Stimulated activated CD8-positive, alpha-beta memory T cell treated with anti-CD3 and anti-CD28 coated beads, Interleukin-12 subunit alpha, Interleukin-12 subunit beta, amount 100 ng/mL, for 1 hour (primary cell): ENCODE data around the gene MRLN.

Experiments
- DNase-seq: peaks from one replicate; pipeline ENCODE4 v3.0.0-alpha.2; 2020; ENCODE audit warnings: low read depth

The MRLN gene

GRCh38 chr10:59705931-59706330 lies 47.3 kb downstream of the MRLN start:
- no peak for DNase-seq

- no peak for DNase-seq
Measured at GRCh38 chr10:59704630-59705029, 48.6 kb downstream of the MRLN start.

- DNase-seq = no peak
Measured at GRCh38 chr10:59702347-59702746, 50.9 kb downstream of the MRLN start.

- no peak for DNase-seq
Measured at GRCh38 chr10:59700709-59701108, 52.5 kb downstream of the MRLN start.

- DNase-seq = no peak
Measured at GRCh38 chr10:59698326-59698725, 54.9 kb downstream of the MRLN start.

- no peak for DNase-seq
Measured at GRCh38 chr10:59695637-59696036, 57.6 kb downstream of the MRLN start.

- DNase-seq = no peak
Measured at GRCh38 chr10:59694936-59695335, 58.3 kb downstream of the MRLN start.

DNA sequence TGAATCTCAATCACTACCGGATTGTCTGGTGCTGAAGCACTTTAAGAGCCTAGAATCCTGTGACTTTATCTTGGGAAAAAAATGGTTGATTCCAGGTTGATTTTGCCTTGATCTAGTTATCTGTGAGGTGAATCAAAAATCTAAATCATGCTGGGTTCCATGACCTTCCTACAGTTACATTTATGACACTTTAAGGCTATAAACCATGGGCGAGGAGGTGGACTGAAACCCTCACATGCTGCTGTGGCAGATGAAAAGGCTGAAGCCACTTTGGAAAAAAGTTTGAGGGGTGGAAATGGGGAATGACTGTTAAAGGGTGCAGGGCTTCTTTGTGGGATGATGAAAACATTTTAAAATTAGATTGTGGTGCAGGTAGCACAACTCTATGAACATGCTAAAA lies 61.1 kb downstream of the MRLN start:
- no peak for DNase-seq

DNA sequence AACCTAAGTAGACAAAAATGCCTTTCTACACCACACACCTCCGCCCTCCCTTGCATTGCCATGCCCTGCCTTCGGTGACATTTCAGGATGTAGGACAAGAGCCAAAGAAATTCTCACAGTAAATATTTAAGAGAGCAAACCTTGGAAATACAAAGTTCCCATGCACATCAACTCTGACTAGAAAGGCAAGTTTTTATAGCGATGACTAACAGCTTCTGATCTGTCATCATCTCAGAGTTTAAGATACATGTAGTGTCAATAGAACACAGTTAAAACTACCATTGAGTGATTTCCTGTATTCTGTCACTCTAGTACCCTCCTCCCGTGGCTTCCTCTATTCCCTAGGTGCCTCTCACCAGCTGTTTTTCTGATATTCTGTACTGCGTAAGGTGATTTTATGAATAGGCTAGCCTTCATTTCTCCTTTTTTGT lies 64.3 kb downstream of the MRLN start:
- no peak for DNase-seq

DNA sequence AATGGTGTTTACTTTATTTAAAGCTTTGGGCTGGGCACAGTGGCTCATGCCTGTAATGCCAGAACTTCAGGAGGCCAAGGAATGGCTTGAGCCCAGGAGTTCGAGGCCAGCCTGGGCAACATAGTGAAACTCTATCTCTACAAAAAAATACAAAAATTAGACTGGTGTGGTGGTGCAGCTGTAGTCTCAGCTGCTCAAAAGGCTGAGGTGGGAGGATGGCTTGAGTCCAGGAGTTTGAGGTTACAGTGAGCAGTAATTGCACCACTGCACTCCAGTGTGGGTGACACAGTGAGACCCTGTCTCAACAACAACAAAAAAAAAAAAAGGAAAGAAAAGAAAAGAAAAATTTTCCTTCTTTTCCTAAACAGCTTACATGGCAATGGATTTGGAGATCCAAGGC lies 65.6 kb downstream of the MRLN start:
- DNase-seq = no peak
